Glutamatergic neuron (in vitro differentiated cells): ENCODE data around the gene LHFPL3. TPM values are rescaled to one million over a fixed set of nuclear protein-coding genes. Genes with fewer than 3 reads are reported as not detected.

ENCODE experiments used
- DNase-seq: peaks from one replicate; pipeline ENCODE4 v3.0.0; 2022
- H3K27ac Mint-ChIP-seq: one replicate; pipeline ENCODE4 v1.8.0; 2020; ENCODE audit warnings: mild to moderate bottlenecking, mixed read lengths, inconsistent platforms; ENCODE audit not compliant: unreplicated experiment
- H3K27me3 Mint-ChIP-seq: one replicate; pipeline ENCODE4 v1.8.0; 2020; ENCODE audit warnings: mild to moderate bottlenecking, moderate library complexity, mixed read lengths, inconsistent platforms; ENCODE audit not compliant: unreplicated experiment
- H3K36me3 Mint-ChIP-seq: one replicate; pipeline ENCODE4 v1.8.0; 2020; ENCODE audit warnings: mild to moderate bottlenecking, mixed read lengths, inconsistent platforms; ENCODE audit not compliant: unreplicated experiment
- H3K4me1 Mint-ChIP-seq: one replicate; pipeline ENCODE4 v1.8.0; 2020; ENCODE audit warnings: mild to moderate bottlenecking, low read depth, mixed read lengths, inconsistent platforms; ENCODE audit not compliant: unreplicated experiment
- H3K4me3 Mint-ChIP-seq: one replicate; pipeline ENCODE4 v1.8.0; 2020; ENCODE audit warnings: mild to moderate bottlenecking, mixed read lengths, inconsistent platforms; ENCODE audit not compliant: unreplicated experiment
- H3K9me3 Mint-ChIP-seq: one replicate; pipeline ENCODE4 v1.8.0; 2020; ENCODE audit warnings: mild to moderate bottlenecking, moderate library complexity, mixed read lengths, inconsistent platforms; ENCODE audit not compliant: unreplicated experiment
- CTCF ChIP-seq: fragments of 200-600 bp; sonication (generic); IDR thresholded peaks from one replicate; pipeline ENCODE4 v1.5.0; 2021; ENCODE audit not compliant: partially characterized antibody, unreplicated experiment
- total RNA-seq: library from RNA; stranded (reverse); fragmentation: NEBNext Ultra II Directional; extraction: Animal tissue kit (Norgen Biotek cat#: 25700); gene quantifications from one replicate; pipeline ENCODE4 v1.2.1, GENCODE V29; 2021; ENCODE audit not compliant: unreplicated experiment

The LHFPL3 gene
- total RNA-seq, 1 donor from 2014 or later, result not detected

DNA sequence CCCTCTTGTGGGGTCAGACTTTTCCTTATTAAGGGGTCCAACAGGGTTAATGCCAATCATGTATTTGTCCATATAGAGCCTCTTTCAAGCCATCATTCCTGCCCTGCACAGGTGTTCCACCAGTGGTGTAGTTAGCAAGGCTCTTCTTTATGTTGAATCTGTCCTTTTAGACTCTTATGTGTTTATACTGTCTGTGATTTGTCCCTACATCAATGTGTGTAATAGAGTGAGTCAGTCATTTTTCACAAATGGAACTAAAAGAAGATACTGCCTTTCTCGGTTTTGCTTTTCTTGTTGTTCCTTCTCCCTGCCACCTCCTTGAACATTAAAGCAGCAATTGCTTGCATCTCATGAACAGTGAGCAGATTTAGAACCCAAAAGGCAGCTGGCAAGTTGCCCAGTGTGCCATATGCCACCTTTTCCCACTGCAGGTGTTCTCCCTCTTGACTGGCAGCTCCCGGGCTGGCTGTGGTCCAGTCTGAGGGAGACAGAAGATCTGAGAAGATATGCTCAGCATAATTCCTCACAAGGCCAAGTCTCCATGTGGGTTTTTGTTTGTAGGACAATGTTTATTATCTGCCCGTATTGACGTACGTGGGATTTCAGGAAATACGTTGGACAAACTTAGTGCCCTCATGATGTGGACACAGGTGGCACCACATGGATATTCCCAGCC is 154.1 kb downstream of the LHFPL3 start:
- DNase-seq, result no peak
- peaks cover 9% of the 10 kb centered on the region for H3K4me1 Mint-ChIP-seq
- H3K9me3 Mint-ChIP-seq, result peaks cover 6% of the 10 kb centered on the region
- H3K36me3 Mint-ChIP-seq, result no peaks in the 10 kb centered on the region
- peaks cover 6% of the 10 kb centered on the region for H3K27me3 Mint-ChIP-seq
- TF ChIP-seq CTCF, result no peak
- H3K4me3 Mint-ChIP-seq, result peak overlapping the region; percentile 40
- H3K27ac Mint-ChIP-seq, result no peak overlapping the region

- no peaks in the 10 kb centered on the region for H3K36me3 Mint-ChIP-seq
- no peak overlapping the region for H3K27ac Mint-ChIP-seq
- TF ChIP-seq CTCF, result no peak
- no peak for DNase-seq
- no peak overlapping the region for H3K4me3 Mint-ChIP-seq
- H3K4me1 Mint-ChIP-seq, result peaks cover 6% of the 10 kb centered on the region
- peaks cover 4% of the 10 kb centered on the region for H3K27me3 Mint-ChIP-seq
- H3K9me3 Mint-ChIP-seq, result peaks cover 6% of the 10 kb centered on the region
These were observed 158.5 kb downstream of the LHFPL3 start for GRCh38 chr7:104486931-104487330.

GRCh38 chr7:104487642-104488041 is 159.2 kb downstream of the LHFPL3 start:
- TF ChIP-seq CTCF, result no peak
- no peak overlapping the region for H3K4me3 Mint-ChIP-seq
- no peaks in the 10 kb centered on the region for H3K36me3 Mint-ChIP-seq
- no peak overlapping the region for H3K27ac Mint-ChIP-seq
- H3K9me3 Mint-ChIP-seq, result peaks cover 3% of the 10 kb centered on the region
- peaks cover under 1% of the 10 kb centered on the region for H3K27me3 Mint-ChIP-seq
- peaks cover under 1% of the 10 kb centered on the region for H3K4me1 Mint-ChIP-seq
- no peak for DNase-seq

DNA sequence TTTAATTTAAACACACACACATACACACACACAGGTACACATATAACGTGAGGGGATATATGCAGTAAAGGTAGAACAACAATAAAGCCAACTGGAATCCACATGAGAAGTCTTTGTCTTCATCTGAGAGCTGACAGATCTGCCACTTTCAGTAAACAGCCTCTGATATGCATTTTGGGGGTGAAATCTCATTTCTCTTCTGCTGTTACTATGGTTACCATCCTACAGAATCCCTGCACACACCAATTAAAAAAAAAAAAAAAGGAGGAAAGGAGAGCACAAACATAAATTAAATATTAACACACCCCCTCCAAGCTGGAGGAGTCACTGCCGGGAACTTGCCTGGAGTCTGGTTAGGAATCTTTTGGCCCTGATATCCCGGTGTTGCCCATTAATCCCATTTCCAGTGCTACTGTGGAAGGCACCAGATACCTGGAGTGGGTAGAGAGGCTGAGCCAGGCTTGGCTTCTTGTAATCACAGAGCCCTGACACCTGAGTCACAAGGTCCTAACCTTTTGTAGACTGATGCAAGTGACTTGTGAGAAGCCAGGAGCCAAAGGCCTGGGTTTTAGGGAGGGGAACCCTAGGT is 169.1 kb downstream of the LHFPL3 start:
- no peak for TF ChIP-seq CTCF
- H3K36me3 Mint-ChIP-seq, result no peaks in the 10 kb centered on the region
- no peak for DNase-seq

DNA sequence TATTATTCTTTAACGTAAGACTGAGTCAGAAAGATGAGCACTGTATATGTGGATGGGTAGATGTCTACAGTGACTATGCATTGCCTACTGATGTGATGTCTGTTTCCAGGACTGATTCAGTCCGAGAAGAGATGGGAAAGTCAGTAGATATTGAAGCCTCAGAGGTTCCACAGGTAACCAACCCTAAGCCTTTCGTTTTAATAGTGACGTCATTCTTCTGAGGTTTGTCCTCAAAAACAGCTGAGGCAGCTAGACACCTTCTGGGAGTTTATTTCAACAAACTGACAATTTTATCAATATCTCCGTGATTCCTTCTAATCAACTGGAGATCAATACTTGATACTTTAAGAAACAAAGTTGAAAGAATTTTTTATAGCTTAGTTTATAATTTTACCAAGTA is 171.6 kb downstream of the LHFPL3 start:
- no peak overlapping the region for H3K27ac Mint-ChIP-seq
- H3K4me3 Mint-ChIP-seq, result no peak overlapping the region
- TF ChIP-seq CTCF, result no peak
- peaks cover 2% of the 10 kb centered on the region for H3K27me3 Mint-ChIP-seq
- no peaks in the 10 kb centered on the region for H3K4me1 Mint-ChIP-seq
- H3K36me3 Mint-ChIP-seq, result no peaks in the 10 kb centered on the region
- no peak for DNase-seq
- no peaks in the 10 kb centered on the region for H3K9me3 Mint-ChIP-seq

More for the DNA sequence above, 169.1 kb downstream of the LHFPL3 start:
- Mint-ChIP-seq H3K4me1 (no peaks in the 10 kb centered on the region), H3K27me3 (peaks cover 2% of the 10 kb centered on the region), H3K4me3 (no peak overlapping the region), H3K9me3 (no peaks in the 10 kb centered on the region), H3K27ac (no peak overlapping the region)
